OCI-LY7 (cell line): ENCODE measurements around the gene PPP6R3.

Experiments used
- CTCF ChIP-seq: fragments of 200-600 bp; sonication (generic); conservative IDR thresholded peaks from 2 replicates; pipeline ENCODE4 v1.5.1; 2014; ENCODE audit warnings: mild to moderate bottlenecking, antibody characterized with exemption, low read length, moderate library complexity, mixed read lengths
- EZH2phosphoT487 ChIP-seq: fragments of 200-600 bp; sonication (generic); IDR thresholded peaks from 2 replicates; pipeline ENCODE4 v1.6.1; 2018; ENCODE audit warnings: low read depth, borderline replicate concordance, mild to moderate bottlenecking, mixed run types, antibody characterized with exemption, low read length, moderate library complexity, mixed read lengths

- no peak for TF ChIP-seq CTCF
- TF ChIP-seq EZH2phosphoT487, result no peak
These were observed 190.2 kb downstream of the PPP6R3 start for GRCh38 chr11:68650801-68651200.
